Mucosa of descending colon (tissue), 3 donors: ENCODE data around the gene MTMR2. TPM values are rescaled to one million over a fixed set of nuclear protein-coding genes. Genes with fewer than 3 reads are reported as not detected.
"Not testable (repeated sequence)": the region's sequence is repeated elsewhere in the genome, so short reads cannot be mapped to it uniquely, and the experiment has no call there.

Experiments
- ATAC-seq: fragments of 200-7000 bp; cut with Tn5 transposase; one replicate; pipeline ENCODE4 v1.9.1; 2020; ENCODE audit warnings: mild to moderate bottlenecking, moderate library complexity
- DNase-seq, 3 donors: peaks; one replicate each; pipeline ENCODE4 v3.0.0-alpha.2; 2020
- H3K36me3 ChIP-seq: fragments of 200-600 bp; one replicate; pipeline ENCODE4 v1.8.0; 2021; ENCODE audit warnings: low read depth, mild to moderate bottlenecking
- H3K4me1 ChIP-seq: fragments of 200-600 bp; one replicate; pipeline ENCODE4 v1.8.0; 2021; ENCODE audit warnings: low read depth, mild to moderate bottlenecking
- H3K4me3 ChIP-seq: fragments of 200-600 bp; one replicate; pipeline ENCODE4 v1.8.0; 2021; ENCODE audit warnings: mild to moderate bottlenecking
- H3K9me3 ChIP-seq: fragments of 200-600 bp; one replicate; pipeline ENCODE4 v1.8.0; 2021; ENCODE audit warnings: mild to moderate bottlenecking
- intact Hi-C, 2 donors: fragments of 100-400 bp; cut with DNase I in 1 of 2; cut with micrococcal nuclease in 1 of 2; formaldehyde crosslinking; loops; one replicate each; pipeline versions ENCODE4 v1.11.0 to v1.11.1; 2022; cut with DNase I, micrococcal nuclease
- total RNA-seq, 3 donors: library from RNA; stranded (reverse); fragmentation: NEBNext Ultra II Directional in 2 of 3; extraction: Animal tissue kit (Norgen Biotek cat#: 25700) in 2 of 3; gene quantifications; one replicate each; pipeline versions ENCODE4 v1.2.1 to v1.2.4, GENCODE V29; 2021 to 2023
- TF ChIP-seq, protein P1 (sequence below): fragments of 200-600 bp; IDR thresholded peaks from one replicate; pipeline ENCODE4 v1.8.0; 2022; ENCODE audit warnings: antibody characterized with exemption, mild to moderate bottlenecking
- donor health status: DM: no; HTN: no; CAD: no; lungs with moderate emphysema.
- donor health status: DM: no; HTN: no; CAD: no.
- donor health status: DM: no; HTN: yes; CAD: no.

MTMR2 gene
- total RNA-seq, 3 donors from 2014 or later, result 19.9 to 31.1 (median 21.3) TPM

DNA sequence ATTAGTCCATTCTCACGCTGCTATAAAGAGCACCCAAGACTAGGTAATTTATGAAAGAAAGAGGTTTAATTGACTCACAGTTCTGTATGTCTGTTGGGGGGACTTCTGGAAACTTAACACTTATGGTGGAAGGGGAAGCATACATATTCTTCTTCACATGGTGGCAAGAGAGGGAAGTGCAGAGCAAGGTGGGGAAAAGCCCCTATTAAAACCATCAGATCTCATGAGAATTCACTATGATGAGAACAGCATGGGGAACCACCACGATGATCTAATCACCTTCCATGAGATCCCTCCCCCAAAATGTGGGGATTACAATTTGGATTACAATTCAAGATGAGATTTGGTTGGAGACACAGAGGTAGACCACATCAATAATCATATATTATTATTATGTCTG lies 107.9 kb downstream of the MTMR2 start:
- H3K9me3 ChIP-seq, result no peaks in the 10 kb centered on the region
- no peak overlapping the region for H3K4me3 ChIP-seq
- ATAC-seq (no peak), DNase-seq (no peak)
- intact Hi-C loops, result no loop called here
- no peaks in the 10 kb centered on the region for H3K36me3 ChIP-seq
- no peaks in the 10 kb centered on the region for H3K4me1 ChIP-seq
- TF ChIP-seq, protein P1, sequence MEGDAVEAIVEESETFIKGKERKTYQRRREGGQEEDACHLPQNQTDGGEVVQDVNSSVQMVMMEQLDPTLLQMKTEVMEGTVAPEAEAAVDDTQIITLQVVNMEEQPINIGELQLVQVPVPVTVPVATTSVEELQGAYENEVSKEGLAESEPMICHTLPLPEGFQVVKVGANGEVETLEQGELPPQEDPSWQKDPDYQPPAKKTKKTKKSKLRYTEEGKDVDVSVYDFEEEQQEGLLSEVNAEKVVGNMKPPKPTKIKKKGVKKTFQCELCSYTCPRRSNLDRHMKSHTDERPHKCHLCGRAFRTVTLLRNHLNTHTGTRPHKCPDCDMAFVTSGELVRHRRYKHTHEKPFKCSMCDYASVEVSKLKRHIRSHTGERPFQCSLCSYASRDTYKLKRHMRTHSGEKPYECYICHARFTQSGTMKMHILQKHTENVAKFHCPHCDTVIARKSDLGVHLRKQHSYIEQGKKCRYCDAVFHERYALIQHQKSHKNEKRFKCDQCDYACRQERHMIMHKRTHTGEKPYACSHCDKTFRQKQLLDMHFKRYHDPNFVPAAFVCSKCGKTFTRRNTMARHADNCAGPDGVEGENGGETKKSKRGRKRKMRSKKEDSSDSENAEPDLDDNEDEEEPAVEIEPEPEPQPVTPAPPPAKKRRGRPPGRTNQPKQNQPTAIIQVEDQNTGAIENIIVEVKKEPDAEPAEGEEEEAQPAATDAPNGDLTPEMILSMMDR, result no peak

- ATAC-seq, H3K36me3 ChIP-seq, H3K9me3 ChIP-seq, H3K4me3 ChIP-seq, H3K4me1 ChIP-seq, DNase-seq, intact Hi-C loops: not testable (repeated sequence)
Measured at GRCh38 chr11:95811052-95811451, 112.9 kb downstream of the MTMR2 start.

- H3K4me1 ChIP-seq, DNase-seq, ATAC-seq, H3K36me3 ChIP-seq, H3K9me3 ChIP-seq, intact Hi-C loops, H3K4me3 ChIP-seq: not testable (repeated sequence)
Measured at GRCh38 chr11:95806464-95806863, 117.4 kb downstream of the MTMR2 start.

DNA sequence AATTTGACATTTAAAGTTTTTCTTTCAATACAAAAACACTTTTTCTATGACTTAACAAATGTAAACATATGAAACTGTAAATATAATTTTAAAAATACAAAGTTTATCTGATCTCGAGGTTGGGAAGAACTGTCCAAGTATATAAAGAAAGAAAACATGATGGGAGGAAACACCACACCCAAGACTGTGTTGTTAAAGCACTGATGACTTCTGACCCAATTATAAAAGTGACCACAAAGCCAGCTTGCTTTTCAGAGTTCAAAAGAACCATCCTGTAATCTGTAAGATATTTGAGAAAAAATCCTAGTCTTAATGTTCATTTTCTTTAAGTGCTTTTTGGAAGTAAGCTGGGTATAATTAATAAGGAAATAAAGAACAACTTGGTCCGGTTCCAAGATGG lies 118.0 kb downstream of the MTMR2 start:
- DNase-seq (no peak), ATAC-seq (no peak)
- Histone ChIP-seq H3K36me3 (no peaks in the 10 kb centered on the region), H3K4me3 (no peak overlapping the region), H3K9me3 (no peaks in the 10 kb centered on the region), H3K4me1 (no peaks in the 10 kb centered on the region)
- intact Hi-C loops, result no loop called here
- TF ChIP-seq, protein P1, result no peak

- no peak overlapping the region for H3K4me3 ChIP-seq
- no peak for DNase-seq
- no peaks in the 10 kb centered on the region for H3K4me1 ChIP-seq
- intact Hi-C loops, result no loop called here
- no peak for ATAC-seq
- H3K36me3 ChIP-seq, result no peaks in the 10 kb centered on the region
- no peaks in the 10 kb centered on the region for H3K9me3 ChIP-seq
- TF ChIP-seq, protein P1, result no peak
Measured at GRCh38 chr11:95803973-95804372, 119.9 kb downstream of the MTMR2 start.

DNA sequence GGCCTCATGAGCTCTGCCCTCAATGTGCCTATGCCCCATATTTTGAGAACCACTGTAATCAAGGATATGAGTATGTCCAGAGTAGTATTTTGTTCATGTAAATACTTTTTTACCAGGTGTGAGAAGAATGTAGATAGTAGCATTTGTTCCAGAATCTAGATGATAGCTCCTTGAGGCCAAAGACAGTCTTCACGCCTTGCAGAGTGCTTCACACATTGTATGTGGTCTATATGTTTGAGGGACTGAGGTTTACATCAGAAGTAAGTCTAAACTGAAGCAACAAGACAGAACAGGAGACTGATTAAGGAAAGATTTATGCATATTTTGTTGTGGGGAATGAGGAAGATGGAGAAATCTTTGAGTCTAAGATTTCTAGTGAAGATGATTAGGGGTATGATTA lies 121.1 kb downstream of the MTMR2 start:
- ATAC-seq, result no peak
- no peaks in the 10 kb centered on the region for H3K9me3 ChIP-seq
- H3K4me3 ChIP-seq, result no peak overlapping the region
- H3K36me3 ChIP-seq, result no peaks in the 10 kb centered on the region
- TF ChIP-seq, protein P1, result no peak
- intact Hi-C loops, result no loop called here
- no peak for DNase-seq
- H3K4me1 ChIP-seq, result no peaks in the 10 kb centered on the region

DNA sequence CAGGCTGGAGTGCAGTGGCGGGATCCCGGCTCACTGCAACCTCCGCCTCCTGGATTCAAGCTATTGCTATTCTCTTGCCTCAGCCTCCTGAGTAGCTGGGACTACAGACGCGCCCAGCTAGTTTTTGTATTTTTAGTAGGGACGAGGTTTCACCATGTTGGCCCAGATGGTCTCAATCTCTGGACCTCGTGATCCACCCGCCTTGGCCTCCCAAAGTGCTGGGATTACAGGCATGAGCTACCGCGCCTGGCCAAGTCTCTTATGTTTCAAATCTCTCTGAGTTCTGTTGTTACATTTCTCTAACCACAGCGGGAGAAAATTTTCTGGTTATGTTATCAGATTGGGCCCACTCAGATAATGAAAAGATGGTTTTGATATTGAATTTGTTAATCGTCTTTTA lies 123.5 kb downstream of the MTMR2 start:
- Histone ChIP-seq H3K4me1 (no peaks in the 10 kb centered on the region), H3K36me3 (no peaks in the 10 kb centered on the region), H3K9me3 (no peaks in the 10 kb centered on the region), H3K4me3 (no peak overlapping the region)
- TF ChIP-seq, protein P1, result no peak
- DNase-seq (no peak), ATAC-seq (no peak)
- intact Hi-C loops, result no loop called here
